Endometrial microvascular endothelial cells (primary cell): ENCODE data around the gene AOPEP. TPM values are rescaled to one million over a fixed set of nuclear protein-coding genes. Genes with fewer than 3 reads are reported as not detected.

ENCODE experiments used
- in situ Hi-C: cut with HindIII; loops from 2 replicates; pipeline ENCODE4 v1.10.0; 2017; ENCODE audit warnings: low sequenced_read_pairs, low pct_unique_long_range_greater_than_20kb; ENCODE audit errors: inconsistent ontology term
- total RNA-seq: library from RNA; depleted of rRNA; stranded (reverse); fragments of >200 nt; gene quantifications from one replicate; pipeline ENCODE4 v1.2.3, GENCODE V29; 2015; ENCODE audit errors: inconsistent ontology term

AOPEP gene
- total RNA-seq, 1 donor from 2014 or later, result 48.9 TPM

DNA sequence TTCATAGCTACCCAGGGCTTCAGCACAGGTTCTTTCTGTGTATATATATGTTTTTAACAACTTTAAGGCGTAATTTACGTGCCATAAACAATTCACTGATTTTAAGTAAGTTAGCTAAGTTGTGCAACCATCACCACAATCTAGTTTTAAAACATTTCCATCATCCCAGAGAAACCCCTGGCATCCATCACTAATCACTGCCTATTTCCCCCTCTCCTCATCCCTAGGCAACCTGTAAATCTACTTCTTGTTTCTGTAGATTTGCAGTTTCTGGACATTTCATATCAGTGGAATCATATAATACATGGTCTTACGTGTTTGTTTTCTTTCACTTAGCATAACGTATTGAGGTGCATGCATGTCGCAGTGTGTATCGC, 299.6 kb downstream of the AOPEP start:
- in situ Hi-C loops, result no loop called here

DNA sequence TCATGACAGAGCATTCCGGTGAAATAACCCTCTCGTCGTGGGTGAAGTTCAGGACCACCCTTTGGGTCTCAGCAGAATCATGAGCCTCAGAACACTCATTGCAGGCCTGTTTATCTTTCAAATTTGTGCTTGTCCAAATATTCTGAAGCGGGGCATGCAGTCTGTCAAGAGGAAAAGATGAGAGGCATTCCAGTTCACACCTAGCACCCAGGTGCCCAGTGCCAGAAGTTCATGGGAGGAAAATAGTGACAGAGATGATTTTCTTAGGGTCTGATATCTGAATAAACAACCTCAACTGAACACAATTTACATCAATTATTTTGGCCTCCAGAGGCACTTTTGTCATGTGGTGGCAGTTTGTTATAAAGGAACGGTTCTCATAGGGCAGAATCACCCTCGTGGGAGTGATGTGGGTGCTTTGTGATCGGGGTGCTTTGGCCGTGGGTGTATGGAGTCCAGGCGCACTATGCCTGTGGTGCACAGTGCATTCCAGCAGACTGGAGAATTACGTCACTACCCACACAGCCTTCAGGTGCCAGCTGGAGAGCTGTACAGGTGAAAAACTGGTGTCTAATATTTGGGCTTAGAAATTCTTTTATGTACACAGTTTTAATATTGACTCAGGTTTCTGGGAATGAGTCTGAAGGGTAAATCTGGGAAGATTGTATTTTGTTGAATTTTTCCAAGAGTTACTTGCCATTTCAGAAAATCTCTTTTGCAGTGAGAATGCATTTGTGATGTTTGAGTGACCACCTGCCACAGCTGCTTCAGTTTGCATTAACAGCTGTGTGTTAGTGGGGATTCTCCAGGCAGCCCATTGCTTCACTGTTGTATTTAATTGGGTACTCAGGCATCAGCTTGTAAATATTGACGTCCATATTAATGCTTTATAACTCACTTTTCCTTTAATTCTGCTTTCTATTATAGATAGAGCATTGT, 301.7 kb downstream of the AOPEP start:
- in situ Hi-C loops, result no loop called here

DNA sequence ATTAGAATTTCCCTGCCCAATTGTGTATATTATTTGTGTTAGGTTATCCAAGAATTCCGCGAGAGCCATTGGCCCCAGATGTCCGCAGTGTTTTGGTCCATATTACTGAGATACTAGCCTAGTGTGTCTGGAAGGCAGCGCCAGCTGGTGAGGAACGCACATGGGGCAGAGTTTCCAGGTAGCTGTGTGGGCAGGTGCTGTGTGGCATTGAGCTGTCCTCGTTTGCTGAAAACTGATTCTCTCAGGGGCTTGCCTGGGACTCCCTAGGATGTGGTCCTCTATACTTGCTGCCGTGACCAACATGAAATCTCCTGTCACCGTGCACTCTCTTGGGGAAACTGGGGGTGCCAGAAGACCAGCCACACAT, 302.3 kb downstream of the AOPEP start:
- in situ Hi-C loops, result no loop called here

DNA sequence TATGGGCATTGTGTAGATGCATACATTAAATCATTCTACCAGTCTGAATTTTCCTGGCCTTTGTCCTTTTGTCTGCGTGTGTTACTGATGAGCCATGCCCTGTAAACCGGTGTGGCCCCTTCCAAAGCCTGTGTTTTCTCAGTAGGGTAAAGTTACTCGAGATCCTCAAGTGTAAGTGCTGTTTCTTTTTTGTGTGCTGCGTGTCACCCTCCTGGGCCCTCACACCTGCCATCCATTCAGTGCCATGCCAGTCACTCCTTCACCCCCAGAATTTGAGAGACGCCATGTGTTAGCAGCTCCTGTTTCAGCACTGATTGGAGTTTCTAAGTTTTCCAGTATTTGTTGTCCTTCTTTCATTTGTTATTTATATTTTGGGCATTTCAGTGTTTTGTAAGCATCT, 302.8 kb downstream of the AOPEP start:
- in situ Hi-C loops, result no loop called here

DNA sequence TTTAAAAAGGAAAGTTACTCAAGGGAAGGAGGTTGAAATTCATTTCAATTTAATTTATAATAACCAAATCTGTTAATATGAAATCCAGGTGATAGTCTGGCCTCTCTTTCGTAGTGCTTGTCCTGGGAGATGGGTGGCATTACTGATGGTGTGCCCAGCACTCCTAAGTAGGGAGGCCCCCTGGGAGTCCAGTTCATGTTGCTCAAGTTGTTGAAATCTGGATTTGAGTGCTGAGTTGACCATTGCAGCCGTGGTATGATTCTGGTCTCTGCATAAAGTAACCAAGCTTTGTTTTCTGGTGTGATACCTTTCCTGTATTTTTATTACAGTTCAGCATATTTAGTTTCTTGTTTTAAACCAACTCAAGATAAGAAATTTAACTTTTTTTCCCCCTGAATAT, 303.2 kb downstream of the AOPEP start:
- in situ Hi-C loops, result no loop called here

DNA sequence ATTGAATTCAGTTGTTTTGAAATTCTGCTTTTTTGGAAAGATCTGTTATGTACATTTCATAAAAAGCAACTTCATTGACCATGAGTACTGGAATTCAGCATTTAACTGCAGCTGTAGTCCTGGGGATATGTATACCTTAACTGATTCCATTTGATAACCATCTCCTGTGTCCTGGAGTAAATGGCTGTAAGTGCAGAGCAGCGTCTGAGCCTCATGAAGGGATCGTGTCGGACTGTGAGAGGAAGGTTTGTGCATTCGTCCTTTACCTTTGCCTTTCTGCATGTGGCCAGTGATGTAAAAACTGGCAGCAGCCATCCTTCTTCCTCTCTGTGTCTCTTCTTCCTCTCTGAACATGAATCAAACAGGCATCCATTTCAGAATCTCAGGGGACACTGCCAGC, 303.8 kb downstream of the AOPEP start:
- in situ Hi-C loops, result no loop called here

DNA sequence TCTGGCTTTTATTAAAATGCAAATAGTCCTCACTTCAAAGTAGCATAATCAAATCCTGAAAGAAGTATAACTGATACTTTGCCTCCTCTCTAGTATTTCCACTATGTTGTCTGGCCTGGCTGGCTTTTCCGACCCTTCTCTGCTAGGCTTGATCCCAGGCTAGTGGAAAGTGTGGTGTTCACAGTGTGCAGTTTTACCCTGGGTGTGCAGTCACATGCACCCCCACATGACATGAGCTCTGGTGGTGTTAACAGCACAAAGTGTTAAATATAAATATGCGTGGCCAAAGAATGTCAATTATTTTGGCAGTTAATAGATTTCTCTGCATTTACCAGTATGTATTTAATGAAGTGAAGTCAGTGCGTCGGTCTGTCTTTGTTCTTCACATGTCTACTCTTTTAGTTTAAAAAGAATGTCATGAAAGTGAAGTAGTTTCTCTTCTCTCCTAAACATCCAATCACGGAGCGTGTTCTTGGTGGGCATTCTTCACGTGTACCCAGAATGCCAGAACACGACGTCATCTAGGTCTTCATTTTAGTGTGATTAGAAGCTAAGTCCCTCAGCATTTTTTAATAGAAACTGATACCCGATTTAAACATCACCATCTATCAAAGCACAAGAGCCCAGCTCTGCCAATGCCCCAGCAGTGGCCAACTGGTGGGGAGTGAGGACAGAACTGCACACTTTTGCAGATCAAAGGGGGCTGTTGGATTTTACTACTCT, 304.6 kb downstream of the AOPEP start:
- in situ Hi-C loops, result no loop called here

DNA sequence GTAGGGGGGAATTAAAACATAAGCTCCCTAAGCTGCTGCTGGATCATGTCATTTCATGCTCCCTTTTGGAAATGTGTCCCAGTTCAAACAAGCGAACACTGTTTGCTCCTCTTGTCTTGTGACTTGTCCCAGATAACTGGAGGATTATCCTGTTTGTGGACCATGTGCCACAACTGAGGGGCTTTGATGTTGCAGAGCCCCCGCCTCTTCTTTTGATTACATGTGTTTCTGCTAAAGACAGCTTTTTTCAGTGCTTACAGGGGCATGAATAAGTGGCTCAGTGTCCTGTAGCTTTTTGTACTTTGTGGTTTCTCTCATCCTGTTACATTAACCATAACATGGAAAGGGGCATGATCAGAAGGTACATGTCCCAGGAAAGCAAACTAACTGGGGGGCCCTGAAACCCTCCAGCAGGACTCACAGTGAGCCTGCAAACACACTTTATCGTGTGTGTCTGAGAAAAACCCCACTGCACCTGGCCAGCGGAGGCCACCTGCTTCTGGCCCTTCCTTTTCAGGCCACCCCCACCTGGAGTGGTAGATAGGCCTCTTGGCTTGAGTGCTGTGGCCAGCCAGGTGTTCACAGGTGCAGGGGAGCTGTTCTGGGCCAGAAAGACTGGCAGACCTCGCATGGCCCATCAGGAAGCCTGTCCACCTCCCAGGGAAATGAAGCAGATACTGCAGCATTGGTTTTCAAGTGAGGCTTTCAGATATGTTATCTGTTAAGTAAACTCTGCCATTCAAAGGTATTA, 305.4 kb downstream of the AOPEP start:
- in situ Hi-C loops, result no loop called here

DNA sequence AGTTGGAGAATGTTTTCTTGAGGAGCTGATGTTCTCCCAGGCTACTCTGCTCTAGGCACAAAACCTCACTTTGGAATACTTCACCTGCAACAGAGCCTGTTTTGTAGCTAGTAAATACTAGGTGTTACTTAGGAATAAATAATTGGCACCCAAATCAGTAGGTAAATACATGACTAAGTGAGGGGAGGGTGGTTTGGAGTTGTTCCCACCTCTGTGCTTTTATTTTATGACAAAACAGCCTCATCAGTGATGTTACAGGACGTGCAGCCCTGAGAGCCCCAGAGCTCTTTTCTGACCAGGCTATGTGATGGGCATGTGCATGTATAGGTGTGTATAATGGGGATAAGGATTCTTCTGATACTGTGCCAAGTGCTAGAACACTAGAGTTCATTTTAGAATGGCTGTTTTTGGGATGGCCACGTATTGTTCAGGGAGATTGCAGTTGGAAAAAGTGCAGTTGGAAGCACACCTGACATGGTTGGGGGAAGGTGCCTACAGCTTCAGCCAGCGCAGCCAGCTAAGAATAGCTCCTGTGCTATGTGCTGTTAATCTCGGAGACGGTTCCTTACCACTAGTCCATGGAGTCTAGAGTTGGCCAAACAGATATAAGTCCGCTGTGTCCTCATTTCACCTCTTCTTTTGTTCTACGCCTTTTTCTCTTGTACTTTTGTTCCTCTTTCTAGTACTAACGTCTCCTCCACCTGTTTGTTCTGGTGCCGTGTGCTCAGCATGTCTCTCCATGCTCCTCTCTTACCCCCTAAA, 306.3 kb downstream of the AOPEP start:
- in situ Hi-C loops, result no loop called here

DNA sequence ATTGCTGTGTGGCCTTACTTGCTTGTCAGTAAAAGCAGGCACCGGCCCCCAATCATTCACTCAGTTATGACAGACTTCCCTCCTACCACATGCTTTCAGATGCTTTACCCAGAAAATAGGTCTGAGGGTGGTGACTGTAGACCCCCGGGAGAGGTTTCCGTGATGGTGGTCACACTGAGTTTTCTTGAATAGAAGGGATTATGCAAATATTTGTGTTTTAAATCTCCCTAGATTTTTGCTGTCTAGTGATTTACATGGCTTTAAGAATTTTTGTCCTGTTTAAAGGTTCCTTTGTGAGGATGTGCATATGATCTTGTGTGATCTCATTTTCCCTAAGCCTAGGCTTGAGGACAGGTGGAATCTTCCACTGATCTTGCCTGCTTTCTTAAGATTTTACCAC, 309.3 kb downstream of the AOPEP start:
- in situ Hi-C loops, result no loop called here

DNA sequence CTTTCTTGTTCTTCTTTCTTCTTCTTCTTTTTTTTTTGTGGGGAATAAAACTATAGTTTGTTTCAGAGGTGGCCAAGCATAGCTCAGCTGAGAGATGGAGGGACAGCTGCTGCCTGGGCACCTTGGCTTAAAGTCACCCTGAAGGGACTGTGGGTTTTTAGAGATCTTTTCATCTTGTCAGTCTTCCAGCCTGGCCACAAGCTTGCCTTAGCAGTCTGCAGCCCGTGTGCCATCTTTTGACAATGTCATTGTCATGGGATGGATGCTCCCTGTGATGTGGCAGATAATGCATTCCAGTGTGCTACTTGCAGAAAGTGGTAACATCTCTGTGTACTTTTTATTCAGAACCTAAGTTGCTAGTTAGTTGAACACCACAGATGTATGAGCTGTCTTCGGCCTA, 310.2 kb downstream of the AOPEP start:
- in situ Hi-C loops, result no loop called here

DNA sequence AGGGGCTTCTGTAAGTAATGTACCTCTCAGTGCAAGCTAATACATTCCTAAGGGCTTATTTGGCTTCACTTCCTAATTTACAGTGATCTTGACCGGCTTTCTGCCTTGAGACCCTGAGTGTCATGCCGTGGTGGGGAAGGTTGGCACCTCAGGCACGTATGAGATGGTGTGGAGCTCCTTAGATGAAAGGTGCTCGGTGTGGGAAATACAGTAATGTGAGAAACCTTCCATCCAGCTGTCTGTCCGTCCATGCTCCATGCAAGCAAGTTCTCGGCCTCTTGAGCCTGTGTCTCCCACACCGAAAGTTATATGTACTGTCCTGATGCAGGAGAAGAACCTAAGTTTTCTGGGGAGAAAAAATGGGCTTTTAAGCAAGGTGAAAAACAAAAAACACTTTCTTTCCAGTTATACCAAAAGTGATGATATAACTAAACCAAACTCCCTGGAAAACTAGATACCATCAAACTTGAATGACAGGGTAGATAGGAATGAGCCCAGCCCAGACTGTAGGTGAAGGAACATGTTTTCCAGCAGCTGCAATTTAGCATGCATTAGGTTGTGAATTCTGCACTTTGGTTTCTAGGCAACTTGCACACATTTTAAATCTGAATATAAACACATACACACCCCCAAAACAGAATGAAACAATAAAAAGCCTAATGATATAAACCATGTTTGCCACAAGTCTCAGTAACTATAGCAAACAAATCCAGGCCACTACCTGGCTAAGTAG, 311.5 kb downstream of the AOPEP start:
- in situ Hi-C loops, result no loop called here

DNA sequence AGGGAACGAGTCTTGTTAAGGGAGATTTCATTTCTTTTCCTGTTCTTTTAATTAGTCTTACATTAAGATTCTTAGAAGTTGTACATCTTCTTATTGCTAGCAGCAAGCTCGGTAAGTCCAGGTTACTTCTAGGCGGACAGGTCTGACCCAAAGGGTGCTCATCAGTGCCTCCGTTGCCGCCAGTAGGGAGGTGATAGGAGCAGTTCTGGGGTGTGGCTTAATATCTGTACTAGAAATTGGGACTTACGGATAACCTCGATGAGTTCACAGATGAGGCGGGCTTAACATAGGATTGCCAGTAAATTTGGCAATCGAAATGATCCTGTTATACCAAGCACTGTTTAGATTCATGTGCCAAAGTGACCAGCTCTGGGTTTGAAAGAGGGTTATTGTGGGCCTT, 312.2 kb downstream of the AOPEP start:
- in situ Hi-C loops, result no loop called here

DNA sequence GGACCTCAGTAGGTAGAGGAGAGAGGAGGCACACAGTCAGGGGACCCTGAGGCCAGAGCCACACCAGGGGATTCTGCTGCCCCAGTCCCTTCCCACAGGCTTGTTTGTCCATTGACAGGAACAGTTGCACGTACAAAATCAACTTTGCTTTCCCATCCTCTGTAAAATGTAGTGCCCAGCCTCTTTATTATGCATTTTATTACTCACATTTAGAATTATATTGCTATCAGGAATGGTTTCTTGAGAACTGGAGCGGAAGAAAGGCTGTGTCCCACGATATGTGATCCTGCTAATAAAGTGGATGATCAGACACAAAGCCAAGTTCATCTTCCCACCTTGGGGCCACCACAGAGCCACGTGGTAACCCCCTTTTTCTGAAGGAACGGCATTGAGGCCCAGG, 313.6 kb downstream of the AOPEP start:
- in situ Hi-C loops, result no loop called here

DNA sequence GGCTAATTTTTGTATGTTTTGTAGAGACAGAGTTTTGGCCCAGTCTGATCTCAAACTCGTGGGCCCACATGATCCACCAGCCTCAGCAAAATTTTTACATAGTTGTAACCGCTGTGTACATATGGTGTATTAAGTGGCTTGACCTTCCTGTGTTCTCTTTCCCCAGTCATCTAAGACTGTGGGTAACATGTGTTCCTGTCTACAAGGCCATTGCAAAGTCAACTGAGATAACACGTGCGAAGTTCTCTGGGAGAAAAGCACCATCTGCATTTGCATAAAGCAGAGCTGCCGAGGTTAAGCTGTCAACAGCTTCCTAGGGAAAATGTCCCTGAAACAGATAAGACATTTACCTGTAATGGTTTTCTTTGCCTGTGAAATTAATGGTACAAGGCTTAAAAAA, 317.3 kb downstream of the AOPEP start:
- in situ Hi-C loops, result no loop called here

DNA sequence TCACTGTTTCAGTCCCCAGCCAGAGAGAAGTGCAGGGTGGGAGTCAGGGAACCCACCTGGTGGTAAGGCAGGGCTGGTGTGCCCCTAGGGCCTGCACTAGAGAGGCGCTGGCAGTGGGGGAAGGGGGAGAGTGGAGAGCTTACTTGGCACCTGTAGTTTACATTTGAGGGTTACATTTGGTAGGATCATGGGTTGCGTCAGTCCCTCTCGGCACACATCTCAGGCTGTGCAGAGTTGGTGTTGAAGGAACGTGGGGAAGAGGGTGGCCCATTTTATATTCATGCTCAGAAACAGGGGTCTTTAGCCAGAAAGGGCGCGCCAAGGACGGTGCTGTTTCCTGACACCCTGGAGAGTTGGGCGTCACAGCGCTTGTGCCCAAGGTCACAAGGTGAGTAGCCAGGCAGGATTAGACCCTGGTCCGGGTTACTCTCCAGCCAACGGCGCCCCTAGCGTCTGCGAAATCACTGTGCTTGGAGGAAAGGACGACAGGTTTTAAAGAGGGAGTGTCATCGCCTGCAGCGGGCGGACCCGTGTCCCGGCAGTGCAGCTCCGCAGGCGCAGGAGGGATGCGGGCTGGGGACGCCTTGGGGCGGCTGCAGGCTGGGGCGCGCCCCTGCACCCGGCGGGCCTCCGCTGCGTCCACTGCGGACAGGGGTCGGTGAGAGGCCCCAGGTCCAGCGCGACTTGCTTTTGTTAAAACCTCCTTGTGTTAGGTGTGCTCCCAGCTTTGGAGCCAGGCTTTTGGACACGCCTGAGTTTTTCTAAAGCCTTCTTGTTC, 318.4 kb downstream of the AOPEP start:
- in situ Hi-C loops, result no loop called here

DNA sequence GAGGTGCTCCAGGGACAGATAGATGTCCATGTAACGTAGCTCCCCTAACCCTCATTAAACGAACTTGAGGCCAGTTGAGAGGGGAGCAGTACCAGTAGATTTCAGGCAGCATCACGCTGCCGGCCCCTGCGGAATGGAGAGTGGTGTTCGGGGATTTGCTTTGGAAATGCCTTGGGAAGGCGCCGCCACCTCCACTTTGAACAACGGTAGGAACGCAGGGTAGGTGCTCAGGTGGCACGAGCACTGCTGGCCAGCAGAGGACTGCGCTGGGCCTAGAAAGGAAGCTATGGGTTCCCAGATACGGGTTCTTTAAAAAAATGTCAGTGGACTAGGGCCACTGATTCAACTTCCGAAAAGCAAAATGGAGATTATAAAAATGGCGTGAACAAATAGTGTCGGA, 319.3 kb downstream of the AOPEP start:
- in situ Hi-C loops, result no loop called here
